Left renal cortex interstitium (tissue), 4 donors: ENCODE results near the gene SPRED3. TPM values are rescaled to one million over a fixed set of nuclear protein-coding genes. Genes with fewer than 3 reads are reported as not detected.

Experiments used
- DNase-seq, 4 donors: peaks; one replicate each; pipeline ENCODE4 v3.0.0-alpha.2; 2013; ENCODE audit warnings: low read depth in 4 of 4, low spot score in 2 of 4, missing footprints in 1 of 4
- polyA plus RNA-seq, 4 donors: library from polyadenylated mRNA; unstranded; fragments of 120-200 nt; gene quantifications; one replicate each; pipeline ENCODE4 v1.2.1, GENCODE V29; 2013; ENCODE audit not compliant: insufficient read length in 4 of 4

SPRED3 gene
- polyA plus RNA-seq, 4 donors = 0.78 to 1.5 (median 1.2) TPM

GRCh38 chr19:38441657-38442348, 53.3 kb downstream of the SPRED3 start:
- DNase-seq = no peak

- no peak for DNase-seq
Measured at GRCh38 chr19:38442736-38443135, 54.2 kb downstream of the SPRED3 start.

- DNase-seq = no peak
Measured at GRCh38 chr19:38443458-38443999, 55.0 kb downstream of the SPRED3 start.

GRCh38 chr19:38444026-38444425, 55.5 kb downstream of the SPRED3 start:
- DNase-seq = no peak

GRCh38 chr19:38445362-38445761, 56.9 kb downstream of the SPRED3 start:
- no peak for DNase-seq

DNA sequence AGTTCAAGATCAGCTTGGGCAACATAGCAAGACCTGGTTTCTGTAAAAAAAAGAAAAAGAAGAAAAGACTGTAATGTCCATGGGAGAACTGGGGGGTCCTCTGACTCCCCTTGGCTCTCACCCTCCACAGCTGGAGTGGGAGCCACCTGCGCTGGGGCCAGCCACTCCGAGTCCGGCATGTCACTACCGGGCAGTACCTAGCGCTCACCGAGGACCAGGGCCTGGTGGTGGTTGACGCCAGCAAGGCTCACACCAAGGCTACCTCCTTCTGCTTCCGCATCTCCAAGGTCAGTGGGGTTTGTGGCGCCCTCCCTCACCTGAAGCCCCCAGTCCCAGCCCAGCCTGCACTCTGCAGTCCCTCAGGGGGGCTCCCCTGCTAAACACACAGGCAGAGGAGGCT, 59.7 kb downstream of the SPRED3 start:
- no peak for DNase-seq

Other genes starting within 250 kb of the SPRED3 start
- gene DPF1, start 164.5 kb upstream of the SPRED3 start, polyA plus RNA-seq = 1 to 10 TPM; 1.3 to 2.2 (median 1.8) TPM
- 10 to 100 TPM in 1 of 4 donors, 1 to 10 TPM in 3; 6.9 to 15.0 (median 8.3) TPM for gene PPP1R14A, start 132.3 kb upstream of the SPRED3 start, polyA plus RNA-seq
- 100 to 1,000 TPM; 308 to 375 (median 337) TPM for gene SPINT2, start 124.1 kb upstream of the SPRED3 start, polyA plus RNA-seq
- 10 to 100 TPM in 3 of 4 donors, 1 to 10 TPM in 1; 6.9 to 15.2 (median 12.2) TPM for gene C19orf33, start 84.4 kb upstream of the SPRED3 start, polyA plus RNA-seq
- 10 to 100 TPM; 28.5 to 45.4 (median 38.1) TPM for gene YIF1B, start 72.8 kb upstream of the SPRED3 start, polyA plus RNA-seq
- gene KCNK6, start 68.9 kb upstream of the SPRED3 start, polyA plus RNA-seq = 1 to 10 TPM; 3.2 to 4.1 (median 3.6) TPM
- 10 to 100 TPM in 2 of 4 donors, 1 to 10 TPM in 2; 4.6 to 12.3 (median 8.3) TPM for gene CATSPERG, start 52.9 kb upstream of the SPRED3 start, polyA plus RNA-seq
- 100 to 1,000 TPM; 150 to 193 (median 165) TPM for gene PSMD8, start 14.1 kb upstream of the SPRED3 start, polyA plus RNA-seq
- gene GGN, start 663 bp upstream of the SPRED3 start, polyA plus RNA-seq = 1 to 10 TPM in 1 of 4 donors, under 1 TPM in 3; 0.27 to 1.5 (median 0.69) TPM
- 10 to 100 TPM; 12.2 to 20.2 (median 18.6) TPM for gene FAM98C, start 14.4 kb downstream of the SPRED3 start, polyA plus RNA-seq
- 1 to 10 TPM in 1 of 4 donors, under 1 TPM in 3; 0.72 to 1.4 (median 0.82) TPM for gene RASGRP4, start 37.5 kb downstream of the SPRED3 start, polyA plus RNA-seq
- 1 to 10 TPM; 4.2 to 7.2 (median 5.1) TPM for gene RYR1, start 45.0 kb downstream of the SPRED3 start, polyA plus RNA-seq
- gene MAP4K1, start 229.3 kb downstream of the SPRED3 start, polyA plus RNA-seq = 1 to 10 TPM; 2.1 to 5.0 (median 3.4) TPM
- gene EIF3K, start 230.5 kb downstream of the SPRED3 start, polyA plus RNA-seq = 100 to 1,000 TPM; 330 to 352 (median 340) TPM